Endodermal cell (in vitro differentiated cells): ENCODE results near the gene AKAP7. TPM values are rescaled to one million over a fixed set of nuclear protein-coding genes. Genes with fewer than 3 reads are reported as not detected.

Experiments
- DNase-seq: peaks from one replicate; pipeline ENCODE4 v3.0.0-alpha.2; 2017
- H3K27ac ChIP-seq: 2 replicates; pipeline ENCODE4 v1.5.1; 2013; ENCODE audit warnings: mild to moderate bottlenecking, low read depth, low read length, moderate library complexity
- H3K27me3 ChIP-seq: 2 replicates; pipeline ENCODE4 v1.6.1; 2013; ENCODE audit warnings: mild to moderate bottlenecking, low read length, moderate library complexity; ENCODE audit not compliant: insufficient read depth, control insufficient read depth, poor library complexity, severe bottlenecking
- H3K36me3 ChIP-seq: 2 replicates; pipeline ENCODE4 v1.7.0; 2013; ENCODE audit warnings: mild to moderate bottlenecking, low read length, moderate library complexity; ENCODE audit not compliant: control insufficient read depth, insufficient read depth
- H3K4me1 ChIP-seq: one replicate; pipeline ENCODE4 v1.7.0; 2013; ENCODE audit warnings: low read length; ENCODE audit not compliant: control insufficient read depth, insufficient read depth
- H3K4me3 ChIP-seq: 2 replicates; pipeline ENCODE4 v1.5.1; 2013; ENCODE audit warnings: mild to moderate bottlenecking, low read length, moderate library complexity
- H3K9ac ChIP-seq: 2 replicates; pipeline ENCODE4 v1.6.1; 2013; ENCODE audit warnings: mild to moderate bottlenecking, low read length, moderate library complexity; ENCODE audit not compliant: poor library complexity, severe bottlenecking; ENCODE audit errors: extremely low read depth
- H3K9me3 ChIP-seq: 2 replicates; pipeline ENCODE4 v1.6.1; 2013; ENCODE audit warnings: mild to moderate bottlenecking, low read length, moderate library complexity; ENCODE audit not compliant: control insufficient read depth
- H3K27ac Mint-ChIP-seq: 2 replicates; pipeline ENCODE4 v1.8.0; 2020; ENCODE audit warnings: mixed read lengths
- H3K27me3 Mint-ChIP-seq: 2 replicates; pipeline ENCODE4 v1.8.0; 2021; ENCODE audit warnings: mild to moderate bottlenecking, mixed read lengths; ENCODE audit not compliant: insufficient read depth
- H3K36me3 Mint-ChIP-seq: 2 replicates; pipeline ENCODE4 v1.8.0; 2020; ENCODE audit warnings: low read depth, mixed read lengths
- H3K4me1 Mint-ChIP-seq: 2 replicates; pipeline ENCODE4 v1.8.0; 2020; ENCODE audit warnings: mixed read lengths
- H3K4me3 Mint-ChIP-seq: 2 replicates; pipeline ENCODE4 v1.8.0; 2020; ENCODE audit warnings: mild to moderate bottlenecking, moderate library complexity, mixed read lengths
- H3K9me3 Mint-ChIP-seq: 2 replicates; pipeline ENCODE4 v1.8.0; 2020; ENCODE audit warnings: mild to moderate bottlenecking, mixed read lengths
- CTCF ChIP-seq: fragments of 200-600 bp; sonication (generic); conservative IDR thresholded peaks from 2 replicates; pipeline ENCODE4 v1.5.0; 2021; ENCODE audit warnings: antibody characterized with exemption, mild to moderate bottlenecking
- WGBS, 2 experiments: methylation state at CpG; one replicate each; pipeline versions ENCODE4 v1.1.5 to v1.1.7; 2013; ENCODE audit warnings: missing lambda C conversion rate in 2 of 2, mixed read lengths in 1 of 2; ENCODE audit not compliant: insufficient coverage in 1 of 2, insufficient read length in 1 of 2; 5-methylcytosine and 5-hydroxymethylcytosine counted together
- total RNA-seq, 2 donors: library from RNA; stranded (reverse); fragmentation: NEBNext Ultra II Directional in 1 of 2; extraction: Animal tissue kit (Norgen Biotek cat#: 25700) in 1 of 2; gene quantifications; 2 replicates in 1 of 2; 3 replicates in 1 of 2; pipeline ENCODE4 v1.2.1, GENCODE V29; 2021

Gene AKAP7
- total RNA-seq, 2 donors from 2014 or later = 6.2 to 6.7 TPM

GRCh38 chr6:131216246-131216645, 81.0 kb downstream of the AKAP7 start:
- no peaks in the 10 kb centered on the region for H3K36me3 Mint-ChIP-seq
- no peaks in the 10 kb centered on the region for H3K9me3 Mint-ChIP-seq
- 86 to 95% methylated on average over 1 to 4 of the region's 4 CpGs for WGBS, 2 experiments
- Histone ChIP-seq H3K27me3 (no peaks in the 10 kb centered on the region), H3K9me3 (no peaks in the 10 kb centered on the region), H3K27ac (no peak overlapping the region), H3K4me3 (no peak overlapping the region), H3K9ac (no peak overlapping the region), H3K4me1 (no peaks in the 10 kb centered on the region), H3K36me3 (no peaks in the 10 kb centered on the region)
- DNase-seq = no peak
- H3K27ac Mint-ChIP-seq = no peak overlapping the region
- H3K27me3 Mint-ChIP-seq = no peaks in the 10 kb centered on the region
- no peak overlapping the region for H3K4me3 Mint-ChIP-seq
- H3K4me1 Mint-ChIP-seq = peaks cover 5% of the 10 kb centered on the region
- TF ChIP-seq CTCF = no peak

- Mint-ChIP-seq H3K27ac (no peak overlapping the region), H3K4me1 (peaks cover 4% of the 10 kb centered on the region), H3K9me3 (no peaks in the 10 kb centered on the region), H3K27me3 (no peaks in the 10 kb centered on the region), H3K4me3 (no peak overlapping the region), H3K36me3 (peaks cover 3% of the 10 kb centered on the region)
- Histone ChIP-seq H3K4me3 (no peak overlapping the region), H3K36me3 (no peaks in the 10 kb centered on the region), H3K9ac (no peak overlapping the region), H3K27me3 (no peaks in the 10 kb centered on the region), H3K27ac (no peak overlapping the region), H3K9me3 (no peaks in the 10 kb centered on the region), H3K4me1 (no peaks in the 10 kb centered on the region)
- no peak for TF ChIP-seq CTCF
- WGBS, 2 experiments = 97% methylated on average over 2 of the region's 2 CpGs; no CpG with 5 or more reads in 1 of the 2 experiments
- no peak for DNase-seq
These were observed 87.5 kb downstream of the AKAP7 start for GRCh38 chr6:131222773-131223172.

- Histone ChIP-seq H3K9ac (no peak overlapping the region), H3K36me3 (no peaks in the 10 kb centered on the region), H3K27ac (no peak overlapping the region), H3K4me3 (no peak overlapping the region), H3K4me1 (no peaks in the 10 kb centered on the region), H3K9me3 (no peaks in the 10 kb centered on the region), H3K27me3 (no peaks in the 10 kb centered on the region)
- Mint-ChIP-seq H3K4me3 (no peak overlapping the region), H3K27ac (no peak overlapping the region), H3K4me1 (peaks cover 4% of the 10 kb centered on the region), H3K27me3 (no peaks in the 10 kb centered on the region), H3K9me3 (no peaks in the 10 kb centered on the region), H3K36me3 (peaks cover 3% of the 10 kb centered on the region)
- TF ChIP-seq CTCF = no peak
- no peak for DNase-seq
- WGBS, 2 experiments = 92% methylated on average over 1 of the region's 1 CpG; no CpG with 5 or more reads in 1 of the 2 experiments
These were observed 88.1 kb downstream of the AKAP7 start for GRCh38 chr6:131223416-131223815.
